HG03196 (cell line): Measurements from ENCODE around the gene THAP2.
"Not testable (repeated sequence)": the region's sequence is repeated elsewhere in the genome, so short reads cannot be mapped to it uniquely, and the experiment has no call there.

ENCODE experiments used
- ATAC-seq: cut with Tn5 transposase; IDR thresholded peaks from one replicate; pipeline ENCODE4 v1.9.1; 2021; ENCODE audit not compliant: unreplicated experiment

The THAP2 gene

GRCh38 chr12:71661977-71662530 is 2.0 kb upstream of the THAP2 start:
- no peak for ATAC-seq

GRCh38 chr12:71662849-71663560 is 1.1 kb upstream of the THAP2 start:
- peak; percentile 16 for ATAC-seq

- ATAC-seq: peak; percentile 19
Measured at GRCh38 chr12:71664411-71665089, 449 bp downstream of the THAP2 start.

DNA sequence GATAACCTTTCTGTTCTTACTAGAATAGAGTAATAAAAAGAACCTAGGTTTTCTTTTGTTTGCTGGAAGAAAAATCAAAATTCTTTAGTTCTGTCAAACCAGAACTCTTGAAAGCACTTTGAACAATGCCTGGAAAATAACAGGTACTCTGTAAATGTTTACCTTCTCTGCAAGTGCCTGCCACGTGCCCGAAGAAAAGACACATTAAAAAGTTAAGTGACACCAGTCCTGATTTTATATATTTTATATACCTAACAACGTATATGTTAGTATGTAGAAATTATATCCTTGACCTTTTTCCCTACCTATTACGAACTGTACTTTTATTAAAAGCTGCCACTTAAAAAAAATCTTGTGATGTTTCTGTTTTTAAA is 976 bp downstream of the THAP2 start:
- no peak for ATAC-seq

- no peak for ATAC-seq
Measured at GRCh38 chr12:71666259-71666658, 2.2 kb downstream of the THAP2 start.

- ATAC-seq: no peak
Measured at GRCh38 chr12:71671311-71671710, 7.2 kb downstream of the THAP2 start.

- ATAC-seq: no peak
Measured at GRCh38 chr12:71671816-71672215, 7.7 kb downstream of the THAP2 start.

GRCh38 chr12:71682466-71682865 is 18.4 kb downstream of the THAP2 start:
- ATAC-seq: no peak

DNA sequence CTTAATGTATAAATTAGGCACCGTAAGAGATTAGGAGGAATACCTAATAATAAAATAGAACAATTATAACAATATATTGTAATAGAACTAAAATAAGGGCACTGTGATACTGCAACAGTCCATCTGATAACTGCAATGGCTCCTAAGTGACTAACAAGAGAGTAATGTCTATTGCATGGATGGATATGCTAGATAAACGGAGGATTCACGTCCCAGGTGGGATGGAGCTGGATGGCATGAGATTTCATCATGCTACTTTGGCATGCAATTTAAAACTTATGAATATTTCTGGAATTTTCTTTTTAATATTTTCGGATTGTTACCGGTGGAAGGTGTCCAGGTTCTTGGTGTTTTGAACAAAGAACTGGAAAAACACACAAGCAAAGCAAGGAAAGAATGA is 19.5 kb downstream of the THAP2 start:
- ATAC-seq: no peak

- ATAC-seq: no peak
Measured at GRCh38 chr12:71684081-71684480, 20.0 kb downstream of the THAP2 start.

DNA sequence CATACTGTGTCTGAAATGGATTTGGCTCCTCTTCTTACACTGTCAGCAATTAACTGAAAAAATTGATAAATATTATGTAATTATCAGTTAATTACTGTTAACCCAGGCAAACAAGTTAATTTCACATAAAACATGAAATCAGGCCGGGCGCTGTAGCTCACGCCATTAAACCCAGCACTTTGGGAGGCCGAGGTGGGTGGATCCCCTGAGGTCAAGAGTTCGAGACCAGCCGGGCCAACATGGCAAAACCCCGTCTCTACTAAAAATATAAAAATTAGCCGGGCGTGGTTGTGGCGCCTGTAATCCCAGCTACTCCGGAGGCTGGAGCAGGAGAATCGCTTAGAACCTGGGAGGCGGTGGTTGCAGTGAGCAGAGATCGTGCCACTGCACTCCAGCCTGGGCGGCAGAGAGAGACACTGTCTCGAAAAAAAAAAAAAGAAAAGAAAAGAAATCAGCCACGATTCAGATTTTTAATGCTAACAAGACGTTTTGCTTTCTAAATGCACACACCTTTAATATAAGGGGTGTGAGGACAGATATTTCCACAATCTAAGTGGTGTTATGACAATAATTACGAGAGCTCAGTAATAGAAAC is 21.3 kb downstream of the THAP2 start:
- no peak for ATAC-seq

DNA sequence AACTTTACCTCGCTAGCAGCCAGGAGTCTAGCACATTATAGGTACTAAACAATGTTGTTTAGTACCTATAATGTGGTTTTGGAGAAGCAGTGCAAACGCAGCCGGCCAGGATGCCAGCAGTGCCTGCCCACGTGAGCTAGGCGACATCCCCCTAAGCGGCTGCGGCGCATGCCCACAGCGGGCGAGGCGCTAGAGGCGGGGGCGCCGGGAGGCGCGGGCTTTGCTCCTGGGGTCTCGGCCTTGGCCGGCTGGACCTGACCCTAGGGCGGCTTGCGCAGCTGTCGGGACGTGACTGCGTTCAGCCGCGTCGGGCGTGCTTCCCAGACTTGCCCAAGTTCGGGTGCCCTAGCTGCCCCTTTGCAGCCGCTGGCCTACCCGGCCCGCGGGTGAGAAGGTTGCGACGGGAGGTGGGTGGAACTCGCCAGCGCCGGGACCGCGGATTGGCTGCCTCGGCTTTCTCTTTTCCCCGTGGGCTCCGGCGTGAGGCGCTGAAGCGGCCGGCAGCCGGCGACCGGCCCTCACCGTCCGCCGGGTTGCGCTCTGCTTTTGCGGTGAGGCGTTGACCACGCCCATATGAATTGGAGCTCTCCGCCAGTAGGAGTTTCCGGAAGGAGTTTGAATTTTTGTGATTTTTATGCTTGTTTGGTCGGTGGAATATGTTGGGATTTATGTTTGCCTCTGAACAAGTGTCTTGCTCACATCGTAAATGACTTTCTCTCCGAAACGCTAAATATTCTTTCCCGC is 22.0 kb downstream of the THAP2 start, which contains the start of gene TMEM19:
TMEM19 (plus strand) TSS at position 169 of the 744 bp plus-strand sequence. CDS start 599 bp downstream, outside the sequence.
- ATAC-seq: peak; percentile 90

GRCh38 chr12:71686658-71687025 is 22.5 kb downstream of the THAP2 start:
- no peak for ATAC-seq

- not testable (repeated sequence) for ATAC-seq
Measured at GRCh38 chr12:71687172-71687571, 23.1 kb downstream of the THAP2 start.

- ATAC-seq: no peak
Measured at GRCh38 chr12:71688961-71689570, 25.0 kb downstream of the THAP2 start.

DNA sequence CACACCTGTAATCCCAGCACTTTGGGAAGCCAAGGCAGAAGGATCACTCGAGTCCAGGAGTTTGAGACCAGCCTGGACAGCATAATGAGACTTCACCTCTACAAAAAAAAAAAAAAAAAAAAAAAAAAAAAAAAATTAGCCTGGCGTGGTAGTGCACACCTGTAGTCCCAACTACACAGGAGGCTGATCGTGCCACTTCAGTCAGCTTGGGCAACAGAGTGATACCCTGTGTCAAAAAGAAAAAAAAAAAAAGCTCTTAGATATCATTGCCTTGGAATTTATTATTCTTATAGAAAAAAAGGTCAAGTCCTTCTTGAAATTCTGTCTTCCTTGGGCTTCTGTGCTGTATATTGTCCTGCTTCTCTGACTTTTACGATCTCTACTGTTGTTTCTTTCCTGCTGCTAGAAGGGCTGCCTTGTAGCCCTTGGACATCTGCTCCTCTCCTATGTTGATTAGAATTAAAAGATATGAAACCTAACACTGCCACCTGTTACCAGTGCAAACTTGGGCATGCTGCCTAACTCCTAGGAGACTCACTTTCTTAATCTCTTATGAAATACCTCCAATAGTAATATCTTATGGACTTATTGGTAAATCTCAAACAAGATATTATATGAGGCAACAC is 27.5 kb downstream of the THAP2 start:
- no peak for ATAC-seq

GRCh38 chr12:71693126-71693525 is 29.0 kb downstream of the THAP2 start:
- ATAC-seq: no peak

DNA sequence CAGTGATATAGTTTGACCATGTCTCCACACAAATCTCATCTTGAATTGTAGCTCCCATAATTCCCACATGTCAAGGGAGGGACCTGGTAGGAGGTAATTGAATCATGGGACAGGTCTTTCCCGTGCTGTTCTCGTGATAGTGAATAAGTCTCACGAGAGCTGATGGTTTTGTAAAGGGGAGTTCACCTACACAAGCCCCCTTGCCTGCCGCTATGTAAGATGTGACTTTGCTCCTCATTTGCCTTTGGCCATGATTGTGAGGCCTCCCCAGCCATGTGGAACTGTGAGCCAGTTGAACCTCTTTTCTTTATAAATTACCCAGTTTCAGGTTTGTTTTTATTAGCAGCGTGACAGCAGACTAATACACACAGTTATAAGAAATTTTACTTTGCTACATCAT is 29.6 kb downstream of the THAP2 start:
- ATAC-seq: peak; percentile 9

DNA sequence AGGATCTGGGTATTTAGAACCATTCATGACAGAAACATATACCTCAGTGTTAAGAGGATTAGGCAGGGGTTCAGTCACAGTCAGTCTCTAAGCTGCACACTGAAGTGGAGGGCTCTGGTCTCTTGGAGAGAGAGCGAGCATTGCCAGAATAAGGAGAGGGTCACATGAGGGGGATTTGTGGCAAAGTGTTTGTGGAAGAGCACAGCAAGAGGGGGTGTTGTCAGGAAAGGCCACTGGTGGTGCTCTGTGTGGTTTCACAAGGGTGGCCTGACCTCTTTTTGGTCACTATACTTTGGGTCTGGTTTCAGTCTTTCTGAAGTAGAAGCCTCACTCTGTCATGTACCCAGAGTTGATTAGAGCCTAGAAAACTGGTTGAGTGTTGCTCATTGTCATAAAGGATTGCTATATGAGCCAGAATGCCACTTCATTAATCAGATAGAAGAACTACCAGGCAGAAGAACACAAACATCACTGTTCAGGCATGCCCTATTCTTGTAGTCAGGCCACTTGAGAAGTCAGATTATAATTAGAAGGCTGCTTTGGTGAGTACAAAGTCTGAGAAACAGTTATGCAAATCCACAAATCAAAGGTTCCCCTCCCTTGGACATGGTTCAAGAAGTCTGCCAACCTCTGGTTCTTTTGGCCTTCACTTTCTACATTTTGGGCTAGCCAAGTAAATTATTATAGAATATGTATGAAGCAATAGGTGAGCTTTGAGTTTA is 30.2 kb downstream of the THAP2 start:
- ATAC-seq: peak; percentile 83

DNA sequence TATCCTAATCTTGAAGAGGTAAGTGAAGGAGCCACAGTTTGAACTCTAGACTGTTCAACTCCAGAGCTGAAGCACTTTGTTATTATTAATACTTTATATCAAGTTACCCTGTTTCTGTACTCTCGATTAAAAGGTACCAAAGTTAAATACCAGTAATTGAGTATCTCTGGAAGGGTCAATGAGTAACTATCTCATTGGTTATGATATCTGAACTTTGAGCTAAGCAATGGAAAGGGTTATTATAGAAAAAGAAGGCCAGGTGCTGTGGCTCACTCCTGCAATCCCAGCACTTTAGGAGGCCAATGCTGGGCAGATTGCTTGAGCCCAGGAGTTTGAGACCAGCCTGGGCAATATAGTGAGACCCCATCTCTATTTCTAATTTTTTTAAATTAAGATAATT is 31.7 kb downstream of the THAP2 start:
- ATAC-seq: no peak
